Ascending aorta (tissue), 2 donors: ENCODE results near the gene SLC26A9. TPM values are rescaled to one million over a fixed set of nuclear protein-coding genes. Genes with fewer than 3 reads are reported as not detected.

Experiments used
- DNase-seq, 2 donors: peaks; one replicate each; pipeline ENCODE4 v3.0.0-alpha.2; 2019; ENCODE audit warnings: low spot score in 2 of 2
- H3K27ac ChIP-seq, 2 donors: fragments of 200-600 bp; sonication (generic); one replicate each; pipeline ENCODE4 v1.5.1; 2016 to 2017; ENCODE audit warnings: mild to moderate bottlenecking in 1 of 2
- H3K27me3 ChIP-seq: fragments of 200-600 bp; sonication (generic); one replicate; pipeline ENCODE4 v1.5.1; 2017
- H3K36me3 ChIP-seq, 2 donors: fragments of 200-600 bp; sonication (generic); one replicate each; pipeline ENCODE4 v1.5.1; 2016
- H3K4me1 ChIP-seq, 2 donors: fragments of 200-600 bp; sonication (generic); one replicate each; pipeline ENCODE4 v1.5.1; 2016 to 2017; ENCODE audit warnings: mild to moderate bottlenecking in 1 of 2
- H3K4me3 ChIP-seq, 2 donors: fragments of 200-600 bp; sonication (generic); one replicate each; pipeline ENCODE4 v1.5.1; 2016 to 2017; ENCODE audit warnings: mild to moderate bottlenecking in 1 of 2
- H3K9me3 ChIP-seq, 2 donors: fragments of 200-600 bp; sonication (generic); one replicate each; pipeline ENCODE4 v1.5.1; 2016
- CTCF ChIP-seq, 3 experiments: fragments of 200-600 bp in 2 of 3; fragments of 450-650 bp in 1 of 3; sonication (generic) in 2 of 3; IDR thresholded peaks; one replicate each; pipeline ENCODE4 v1.5.1; 2016 to 2019; ENCODE audit warnings: antibody characterized with exemption in 3 of 3, mild to moderate bottlenecking in 1 of 3, moderate library complexity in 1 of 3
- intact Hi-C: fragments of 100-400 bp; cut with DNase I; formaldehyde crosslinking; loops from one replicate; pipeline ENCODE4 v1.15.1; 2023
- total RNA-seq: library from RNA; depleted of rRNA; stranded (reverse); fragments of >200 nt; gene quantifications from one replicate; pipeline ENCODE4 v1.1.0, GENCODE V29; 2016

The SLC26A9 gene
- total RNA-seq, 1 donor from 2014 or later, result not detected

- H3K9me3 ChIP-seq, result no peaks in the 10 kb centered on the region
- H3K27ac ChIP-seq, result no peak overlapping the region
- H3K4me1 ChIP-seq, result peaks cover 0 to 6% of the 10 kb centered on the region in 2 donors
- H3K36me3 ChIP-seq, result no peaks in the 10 kb centered on the region
- no peaks in the 10 kb centered on the region for H3K27me3 ChIP-seq
- intact Hi-C loops, result no loop called here
- H3K4me3 ChIP-seq, result no peak overlapping the region
- no peak for DNase-seq
- no peak for TF ChIP-seq CTCF (IDR thresholded peaks at IDR 0.05)
Measured at GRCh38 chr1:205938682-205939081, 4.6 kb downstream of the SLC26A9 start.

- no peak for TF ChIP-seq CTCF (IDR thresholded peaks at IDR 0.05)
- Histone ChIP-seq H3K36me3 (no peaks in the 10 kb centered on the region), H3K4me3 (no peak overlapping the region), H3K27me3 (no peaks in the 10 kb centered on the region), H3K9me3 (no peaks in the 10 kb centered on the region), H3K4me1 (peaks cover 0 to 6% of the 10 kb centered on the region in 2 donors), H3K27ac (no peak overlapping the region)
- no peak for DNase-seq
- intact Hi-C loops, result no loop called here
Measured at GRCh38 chr1:205936846-205937586, 6.2 kb downstream of the SLC26A9 start.

GRCh38 chr1:205936311-205936710 is 6.9 kb downstream of the SLC26A9 start:
- DNase-seq, result no peak
- Histone ChIP-seq H3K27ac (no peak overlapping the region), H3K4me1 (peaks cover 0 to 6% of the 10 kb centered on the region in 2 donors), H3K27me3 (no peaks in the 10 kb centered on the region), H3K36me3 (no peaks in the 10 kb centered on the region), H3K9me3 (no peaks in the 10 kb centered on the region), H3K4me3 (no peak overlapping the region)
- intact Hi-C loops, result no loop called here
- TF ChIP-seq CTCF (IDR thresholded peaks at IDR 0.05), result no peak

GRCh38 chr1:205935869-205936268 is 7.4 kb downstream of the SLC26A9 start:
- no peaks in the 10 kb centered on the region for H3K36me3 ChIP-seq
- DNase-seq, result peak in 1 of 2 donors; percentile 71
- no peaks in the 10 kb centered on the region for H3K9me3 ChIP-seq
- H3K4me1 ChIP-seq, result peaks cover 0 to 6% of the 10 kb centered on the region in 2 donors
- H3K27ac ChIP-seq, result no peak overlapping the region
- TF ChIP-seq CTCF (IDR thresholded peaks at IDR 0.05), result no peak
- H3K27me3 ChIP-seq, result no peaks in the 10 kb centered on the region
- no peak overlapping the region for H3K4me3 ChIP-seq
- intact Hi-C loops, result no loop called here

- no peak overlapping the region for H3K27ac ChIP-seq
- no peak overlapping the region for H3K4me3 ChIP-seq
- H3K4me1 ChIP-seq, result peaks cover 0 to 6% of the 10 kb centered on the region in 2 donors
- intact Hi-C loops, result no loop called here
- H3K27me3 ChIP-seq, result no peaks in the 10 kb centered on the region
- no peaks in the 10 kb centered on the region for H3K9me3 ChIP-seq
- no peak for DNase-seq
- H3K36me3 ChIP-seq, result no peaks in the 10 kb centered on the region
- TF ChIP-seq CTCF (IDR thresholded peaks at IDR 0.05), result no peak
Measured at GRCh38 chr1:205934788-205935187, 8.5 kb downstream of the SLC26A9 start.
